Measurements from ENCODE around the gene PRDM7. TPM values are rescaled to one million over a fixed set of nuclear protein-coding genes. Genes with fewer than 3 reads are reported as not detected.
A peak's percentile ranks its signal among the peaks of the same experiment; 100 is the strongest.

Gene PRDM7
- total and polyA plus RNA-seq, 5 experiments from 2014 or later: not detected

DNA sequence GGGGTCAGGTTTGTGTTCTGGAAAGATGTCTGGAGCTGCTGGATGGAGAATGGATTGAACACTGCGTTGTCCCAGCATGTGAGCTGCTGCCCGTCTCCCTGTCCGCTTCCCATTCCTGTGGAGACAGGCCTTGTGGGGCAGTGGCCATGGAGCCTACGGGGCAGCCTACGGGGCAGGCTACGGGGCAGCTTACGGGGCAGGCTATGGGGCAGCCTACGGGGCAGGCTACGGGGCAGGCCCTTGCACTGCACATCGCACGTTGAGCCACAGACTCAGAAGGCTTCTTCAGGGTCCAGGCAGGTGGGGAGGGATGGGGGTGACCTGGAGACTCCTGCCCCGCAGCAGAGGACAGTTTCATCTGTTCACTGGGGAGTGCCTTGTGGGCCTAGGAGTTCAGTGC is 48.1 kb downstream of the PRDM7 start:
- Mint-ChIP-seq H3K36me3 (peaks cover 4 to 17% (median 7%) of the 10 kb centered on the region in 3 donors), H3K9me3 (no peaks in the 10 kb centered on the region), H3K4me3 (no peak overlapping the region), H3K27me3 (no peaks in the 10 kb centered on the region), H3K4me1 (peaks cover 6 to 9% (median 8%) of the 10 kb centered on the region in 4 donors), H3K27ac (no peak overlapping the region)
- DNase-seq (no peak), ATAC-seq (no peak)
- POLR2A ChIA-PET: no interaction called here

DNA sequence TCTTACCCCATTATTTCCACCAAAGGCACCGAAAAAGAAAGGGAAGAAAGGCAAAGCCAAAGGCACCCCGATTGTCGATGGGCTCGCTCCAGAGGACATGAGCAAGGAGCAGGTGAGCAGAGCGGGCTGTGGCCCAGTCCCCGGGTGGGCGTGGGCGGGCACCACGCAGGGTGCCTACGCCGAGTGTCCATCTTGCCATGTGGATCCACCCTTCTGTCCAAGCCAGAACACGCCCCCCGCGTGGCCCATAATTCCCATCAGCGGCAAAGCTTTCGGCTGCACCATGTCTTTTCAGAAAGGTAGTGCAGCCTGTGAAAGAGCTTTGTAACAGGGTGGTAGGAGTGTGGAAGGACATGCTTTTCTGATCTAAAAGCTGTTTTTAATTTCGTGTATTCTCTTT is 49.5 kb downstream of the PRDM7 start:
- H3K27ac Mint-ChIP-seq: no peak overlapping the region
- H3K4me1 Mint-ChIP-seq: peaks cover 6 to 17% (median 11%) of the 10 kb centered on the region in 4 donors
- ATAC-seq: no peak

DNA sequence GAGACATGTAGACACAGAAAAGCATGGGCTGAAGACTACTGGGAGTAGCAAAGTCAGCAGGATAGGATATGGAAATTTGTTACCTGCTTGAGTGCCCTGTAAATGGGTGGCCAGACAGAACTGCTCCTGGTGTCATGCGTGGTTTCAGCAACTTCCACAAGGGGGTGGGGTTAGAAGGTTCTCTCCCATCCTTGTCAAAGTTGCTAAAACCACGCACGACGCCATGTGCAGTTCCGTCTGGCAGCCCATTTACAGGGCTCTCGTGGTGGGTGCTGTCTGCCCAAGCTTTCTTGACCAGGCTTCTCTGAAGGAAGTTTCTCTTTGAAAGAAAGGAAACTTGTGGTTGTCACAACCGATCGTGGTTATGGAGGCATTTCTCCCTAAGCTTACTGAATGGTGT is 51.0 kb downstream of the PRDM7 start:
- POLR2A ChIA-PET: no interaction called here
- Mint-ChIP-seq H3K36me3 (no peaks in the 10 kb centered on the region), H3K9me3 (no peaks in the 10 kb centered on the region), H3K4me1 (peaks cover 2 to 27% (median 18%) of the 10 kb centered on the region in 4 donors), H3K4me3 (peak overlapping the region in 1 of 10 donors; percentile 20), H3K27ac (peak overlapping the region in 2 of 10 donors; percentile 37 to 53), H3K27me3 (peaks cover 0 to 2% (median 0%) of the 10 kb centered on the region in 5 donors)
- ATAC-seq (peak in 1 of 2 donors; percentile 38), DNase-seq (no peak)

More for the DNA sequence above, 49.5 kb downstream of the PRDM7 start:
- Mint-ChIP-seq H3K36me3 (peaks cover 4 to 6% (median 5%) of the 10 kb centered on the region in 3 donors), H3K27me3 (no peaks in the 10 kb centered on the region), H3K4me3 (no peak overlapping the region), H3K9me3 (no peaks in the 10 kb centered on the region)
- DNase-seq: no peak
- POLR2A ChIA-PET: no interaction called here

DNA sequence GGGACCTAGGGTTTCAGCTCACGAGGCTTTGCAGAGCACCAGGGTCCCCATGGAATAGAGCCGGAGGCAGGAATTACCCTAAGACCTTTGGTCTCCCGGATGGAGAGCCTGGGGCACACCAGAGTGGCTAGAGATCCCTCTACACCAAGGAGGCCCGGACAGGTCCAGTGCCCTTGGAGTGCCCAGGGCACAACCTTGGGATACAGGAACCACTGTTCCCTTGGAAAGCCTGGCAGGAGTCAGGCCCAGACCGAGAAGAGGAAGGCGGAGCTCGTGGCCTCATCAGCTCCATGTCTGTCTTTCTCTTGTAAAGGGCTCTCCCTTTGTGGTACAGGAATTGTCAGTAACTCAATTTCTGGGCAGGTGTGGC is 54.1 kb downstream of the PRDM7 start:
- DNase-seq: no peak
- ATAC-seq: no peak
- no peaks in the 10 kb centered on the region for H3K36me3 Mint-ChIP-seq
- peak overlapping the region; percentile 63 to 84 (median 79) for H3K4me3 Mint-ChIP-seq
- H3K9me3 Mint-ChIP-seq: no peaks in the 10 kb centered on the region
- peaks cover 0 to 6% (median 0%) of the 10 kb centered on the region in 5 donors for H3K27me3 Mint-ChIP-seq
- peak overlapping the region in 6 of 10 donors; percentile 48 to 79 (median 62) for H3K27ac Mint-ChIP-seq
- peaks cover 4 to 36% (median 28%) of the 10 kb centered on the region in 4 donors for H3K4me1 Mint-ChIP-seq
- POLR2A ChIA-PET: interaction anchor here (0.6 kb wide), 1 partner anchor 299 kb away, joined by 3 read pairs; no protein-coding TSS in a partner anchor

DNA sequence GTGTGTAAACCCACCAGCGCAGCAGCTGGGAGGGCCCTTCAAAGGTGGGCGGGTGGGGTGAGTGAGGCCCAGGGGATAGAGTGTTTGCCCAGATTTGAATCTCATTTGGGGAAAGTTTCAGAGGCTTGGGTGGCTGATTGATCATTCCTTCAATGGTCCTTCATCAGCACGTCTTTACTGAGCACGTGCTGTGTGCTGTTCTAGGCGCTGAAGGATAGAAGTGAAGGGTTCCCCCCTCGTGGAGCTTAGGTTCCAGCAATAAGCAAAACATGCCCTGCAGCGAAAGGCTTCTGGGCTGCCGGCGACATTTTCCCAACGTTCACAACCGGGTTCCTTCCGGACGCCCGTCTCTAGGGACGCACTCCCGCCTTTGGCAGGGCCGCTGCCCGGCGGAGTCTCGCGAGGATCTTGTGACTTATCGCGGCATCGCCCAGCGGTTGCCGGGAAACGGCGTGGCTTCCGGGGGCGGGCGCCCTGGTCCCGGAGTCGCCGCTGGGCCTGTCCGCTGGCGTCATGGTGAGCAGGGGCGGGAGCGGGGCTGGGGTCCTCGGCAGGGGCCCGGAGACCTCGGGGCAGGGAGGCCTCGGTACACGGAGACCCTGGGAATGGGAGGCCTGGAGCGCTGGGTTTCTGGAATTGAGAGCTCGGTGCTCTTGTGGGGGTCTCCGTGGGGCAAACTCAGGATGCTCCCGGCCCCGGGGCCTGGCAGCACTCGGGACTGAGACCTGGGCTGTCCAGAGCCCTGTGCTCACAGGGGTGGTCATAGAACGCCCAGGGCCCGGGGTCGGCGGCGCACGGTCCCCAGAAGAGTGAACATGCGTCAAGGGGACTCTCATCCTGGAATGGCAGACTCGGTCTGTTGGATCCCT is 54.7 kb downstream of the PRDM7 start:
- ATAC-seq: peak; percentile 76 to 77
- H3K4me3 Mint-ChIP-seq: peak overlapping the region; percentile 73 to 84 (median 79)
- no peaks in the 10 kb centered on the region for H3K36me3 Mint-ChIP-seq
- H3K27ac Mint-ChIP-seq: peak overlapping the region; percentile 7 to 86 (median 68)
- POLR2A ChIA-PET: interaction anchor here (0.9 kb wide), 1 partner anchor 14 kb away, joined by 3 read pairs; no protein-coding TSS in a partner anchor
- peaks cover 0 to 6% (median 0%) of the 10 kb centered on the region in 5 donors for H3K27me3 Mint-ChIP-seq
- H3K4me1 Mint-ChIP-seq: peaks cover 4 to 36% (median 28%) of the 10 kb centered on the region in 4 donors
- peak; percentile 60 to 89 (median 73) for DNase-seq
- H3K9me3 Mint-ChIP-seq: no peaks in the 10 kb centered on the region

DNA sequence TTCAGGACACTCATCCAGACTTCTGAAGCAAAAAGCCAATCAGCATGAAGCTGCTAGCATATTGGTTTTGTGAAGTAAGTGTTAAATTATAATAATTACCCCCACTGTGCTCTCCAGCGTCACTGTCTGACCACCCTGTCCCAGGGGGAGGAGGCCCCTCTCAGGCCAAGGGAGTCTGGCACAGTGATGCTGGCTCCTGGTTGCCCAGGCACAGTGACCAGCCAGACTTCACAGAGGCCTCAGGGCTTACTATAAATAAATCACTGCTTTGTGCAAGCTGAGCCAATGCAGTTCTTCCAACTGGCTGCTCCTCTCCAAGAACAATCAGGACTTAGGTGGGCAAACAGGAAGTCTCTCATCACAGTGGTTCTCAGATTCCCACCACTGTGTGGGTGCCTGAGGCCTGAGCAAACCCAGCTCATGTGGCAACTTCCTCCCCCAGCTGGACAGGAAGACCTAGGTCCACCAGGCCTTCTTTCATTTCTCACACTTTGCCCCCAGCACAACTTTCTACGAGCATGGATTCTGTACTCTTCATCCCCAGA is 56.2 kb downstream of the PRDM7 start:
- H3K36me3 Mint-ChIP-seq: no peaks in the 10 kb centered on the region
- ATAC-seq: no peak
- POLR2A ChIA-PET: no interaction called here
- peaks cover 0 to 6% (median 0%) of the 10 kb centered on the region in 5 donors for H3K27me3 Mint-ChIP-seq
- peak overlapping the region in 1 of 10 donors; percentile 15 for H3K27ac Mint-ChIP-seq
- DNase-seq: no peak
- H3K9me3 Mint-ChIP-seq: no peaks in the 10 kb centered on the region
- H3K4me3 Mint-ChIP-seq: peak overlapping the region in 9 of 10 donors; percentile 6 to 86 (median 50)
- H3K4me1 Mint-ChIP-seq: peaks cover 4 to 28% (median 24%) of the 10 kb centered on the region in 4 donors

DNA sequence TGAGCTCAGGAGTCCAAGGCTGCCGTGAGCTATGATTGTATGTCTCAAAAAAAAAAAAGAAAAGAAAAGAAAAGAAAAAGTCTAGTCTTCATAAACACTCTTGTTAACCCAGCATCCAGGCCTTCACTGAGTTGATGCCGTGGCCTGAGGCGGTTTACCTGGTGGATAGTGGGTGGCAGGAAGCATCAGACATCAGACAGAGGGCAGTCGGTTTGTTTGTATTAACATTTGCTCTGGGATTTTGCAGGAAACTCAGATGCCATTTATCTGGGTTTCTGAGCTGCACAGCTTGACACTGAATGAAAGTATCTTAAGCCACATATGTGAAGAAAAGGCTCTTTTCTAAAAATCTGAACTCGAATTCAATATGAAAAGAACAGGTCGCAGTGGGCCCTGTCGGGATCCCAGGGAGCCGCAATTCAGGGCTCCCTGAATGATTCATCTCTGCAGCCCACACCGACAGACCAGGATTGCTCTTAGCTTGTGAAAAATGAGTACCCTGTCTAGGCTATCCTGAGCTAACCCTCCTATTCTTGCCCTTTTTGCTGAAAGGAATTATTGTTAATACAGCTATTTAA is 56.8 kb downstream of the PRDM7 start:
- POLR2A ChIA-PET: interaction anchor here (1.1 kb wide), 1 partner anchor 12 kb away, joined by 3 read pairs; no protein-coding TSS in a partner anchor
- H3K4me1 Mint-ChIP-seq: peaks cover 6 to 27% (median 24%) of the 10 kb centered on the region in 4 donors
- ATAC-seq (no peak), DNase-seq (no peak)
- no peaks in the 10 kb centered on the region for H3K9me3 Mint-ChIP-seq
- no peaks in the 10 kb centered on the region for H3K36me3 Mint-ChIP-seq
- H3K27me3 Mint-ChIP-seq: peaks cover 0 to 6% (median 0%) of the 10 kb centered on the region in 5 donors
- H3K4me3 Mint-ChIP-seq: peak overlapping the region; percentile 68 to 86 (median 82)
- peak overlapping the region in 8 of 10 donors; percentile 7 to 86 (median 62) for H3K27ac Mint-ChIP-seq

DNA sequence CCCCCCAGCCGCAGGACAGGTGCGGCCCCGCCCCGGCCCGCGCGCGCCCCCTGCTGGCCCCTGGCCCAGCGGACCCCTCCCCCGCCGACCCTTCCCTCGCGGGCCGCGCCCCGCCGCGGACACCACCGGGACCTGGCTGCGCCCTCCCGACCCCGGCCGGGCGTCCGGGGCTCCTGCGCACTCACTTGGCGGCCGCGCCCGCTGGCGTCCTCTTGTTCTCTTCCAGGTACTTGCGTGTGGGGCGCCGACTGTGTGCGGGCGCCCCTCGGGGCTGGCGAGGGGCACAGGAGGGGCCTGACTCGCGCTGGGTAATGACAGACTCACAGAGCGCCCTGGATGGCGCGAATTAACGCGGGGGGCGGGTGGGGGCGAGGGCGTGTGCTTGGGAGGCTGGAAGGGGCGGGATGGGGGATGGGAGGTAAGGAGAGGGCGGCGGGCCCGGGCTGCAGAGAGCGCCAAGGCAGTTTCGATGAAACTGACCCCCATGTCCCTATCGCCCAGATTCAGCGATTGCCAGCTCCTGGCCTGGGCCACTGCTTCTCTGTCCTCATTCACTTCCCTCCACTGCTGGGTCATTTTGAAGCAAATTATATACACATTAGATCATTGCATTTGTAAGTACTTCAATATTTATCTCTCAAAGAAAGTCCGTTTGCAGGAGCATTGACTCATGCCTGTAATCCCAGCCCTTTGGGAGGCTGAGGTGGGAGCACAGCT is 57.4 kb downstream of the PRDM7 start:
- ATAC-seq (peak; percentile 52 to 60), DNase-seq (peak in 9 of 10 donors; percentile 19 to 73 (median 50))
- POLR2A ChIA-PET: interaction anchor here (0.9 to 1.1 kb wide), 3 partner anchors 11 to 147 kb away, joined by 3 to 4 read pairs (median 3); partner anchors contain the start of gene TCF25
- peak overlapping the region in 8 of 10 donors; percentile 7 to 86 (median 62) for H3K27ac Mint-ChIP-seq
- peaks cover 6 to 27% (median 24%) of the 10 kb centered on the region in 4 donors for H3K4me1 Mint-ChIP-seq
- H3K36me3 Mint-ChIP-seq: no peaks in the 10 kb centered on the region
- peaks cover 0 to 6% (median 0%) of the 10 kb centered on the region in 5 donors for H3K27me3 Mint-ChIP-seq
- peak overlapping the region; percentile 68 to 86 (median 82) for H3K4me3 Mint-ChIP-seq
- H3K9me3 Mint-ChIP-seq: no peaks in the 10 kb centered on the region

DNA sequence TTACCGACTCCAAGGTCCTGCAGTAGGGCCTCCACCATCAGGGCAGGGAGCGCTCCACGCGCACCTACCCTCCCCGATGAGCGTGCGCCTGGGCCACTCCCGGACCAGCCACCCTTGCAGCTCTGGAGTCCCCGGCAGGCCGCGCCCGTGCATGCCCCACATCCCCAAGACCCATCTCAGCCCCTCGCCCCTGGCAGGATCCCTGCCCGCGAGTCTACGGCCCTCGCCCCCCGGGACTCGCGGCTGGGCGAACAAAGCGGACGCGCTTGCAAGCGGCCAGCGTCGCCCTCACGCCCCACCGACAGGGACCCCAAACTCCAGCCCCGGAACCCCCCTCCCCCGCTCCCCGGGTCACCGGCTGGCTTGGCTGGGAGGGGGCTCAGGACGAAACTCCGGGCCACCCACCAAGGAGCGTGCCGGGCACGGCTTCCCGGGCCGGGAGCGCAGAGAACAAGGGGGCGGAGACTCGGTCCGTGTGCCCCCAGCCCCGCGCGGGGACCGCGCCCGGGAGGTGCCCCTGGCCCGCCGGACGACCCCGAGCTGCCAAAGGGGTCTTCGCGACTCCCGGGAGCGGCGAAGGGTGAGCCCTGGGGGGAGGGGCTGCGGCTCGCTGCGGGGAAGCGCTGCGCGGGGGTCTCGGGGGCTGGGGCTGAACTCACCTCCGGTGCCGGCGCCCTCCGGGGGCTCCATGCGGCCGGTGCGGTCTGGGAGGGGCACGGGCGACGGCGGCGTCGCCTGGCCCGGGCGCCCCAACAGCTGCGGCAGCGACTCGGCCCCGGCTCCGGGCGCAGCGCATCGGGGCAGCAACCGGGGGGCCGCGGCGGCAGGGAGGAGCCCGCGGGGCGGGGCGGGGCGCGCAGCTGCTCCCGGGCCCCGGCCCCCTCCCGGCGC is 58.2 kb downstream of the PRDM7 start, which contains the start of gene DBNDD1:
TSS of gene DBNDD1 (minus strand) at position 805 of the 891 bp plus-strand sequence. CDS start at position 690, 115 bp downstream.
- peak in 1 of 2 donors; percentile 63 for ATAC-seq
- H3K36me3 Mint-ChIP-seq: no peaks in the 10 kb centered on the region

DNA sequence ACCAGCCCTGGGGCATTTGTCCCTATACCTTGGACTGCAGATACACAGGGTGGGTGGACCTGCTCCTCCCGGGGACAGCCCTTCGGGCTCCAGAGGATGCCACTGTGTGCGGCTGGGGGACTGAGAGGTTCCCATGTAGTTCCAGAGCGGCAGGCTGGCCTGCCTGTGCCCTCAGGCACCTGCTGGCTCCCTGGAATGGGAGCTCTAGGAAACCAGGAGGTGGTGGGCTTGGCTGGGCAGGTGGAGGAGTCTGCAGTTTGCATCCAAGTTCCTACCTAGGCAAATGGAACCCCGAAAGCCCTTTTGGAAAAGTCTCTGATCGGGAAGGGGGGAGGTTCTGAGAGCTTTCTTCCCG is 58.9 kb downstream of the PRDM7 start:
- Mint-ChIP-seq H3K4me1 (peaks cover 6 to 31% (median 26%) of the 10 kb centered on the region in 4 donors), H3K27ac (no peak overlapping the region), H3K27me3 (peaks cover 0 to 6% (median 0%) of the 10 kb centered on the region in 5 donors), H3K9me3 (no peaks in the 10 kb centered on the region), H3K36me3 (no peaks in the 10 kb centered on the region), H3K4me3 (peak overlapping the region; percentile 56 to 88 (median 76))
- POLR2A ChIA-PET: interaction anchor here (0.8 to 1.4 kb wide), 3 partner anchors 9 to 145 kb away, joined by 3 to 5 read pairs (median 4); partner anchors contain the start of gene TCF25
- ATAC-seq (no peak), DNase-seq (no peak)

More for the DNA sequence above, 58.2 kb downstream of the PRDM7 start, which contains the start of gene DBNDD1:
- Mint-ChIP-seq H3K9me3 (no peaks in the 10 kb centered on the region), H3K4me3 (peak within 1 kb of the TSS; percentile 72 to 88 (median 83)), H3K27ac (peak within 1 kb of the TSS in 8 of 10 donors; percentile 7 to 86 (median 62)), H3K27me3 (peaks cover 0 to 6% (median 0%) of the 10 kb centered on the region in 5 donors), H3K4me1 (peaks cover 6 to 27% (median 24%) of the 10 kb centered on the region in 4 donors)
- no peak for DNase-seq
- POLR2A ChIA-PET: interaction anchor here (0.8 to 1.4 kb wide), 6 partner anchors 10 to 146 kb away, joined by 3 to 5 read pairs (median 4); partner anchors contain the start of gene TCF25
